ENCODE data around the gene TNFRSF13B.
"Not testable (repeated sequence)": the region's sequence is repeated elsewhere in the genome, so short reads cannot be mapped to it uniquely, and the experiment has no call there.

TNFRSF13B gene

DNA sequence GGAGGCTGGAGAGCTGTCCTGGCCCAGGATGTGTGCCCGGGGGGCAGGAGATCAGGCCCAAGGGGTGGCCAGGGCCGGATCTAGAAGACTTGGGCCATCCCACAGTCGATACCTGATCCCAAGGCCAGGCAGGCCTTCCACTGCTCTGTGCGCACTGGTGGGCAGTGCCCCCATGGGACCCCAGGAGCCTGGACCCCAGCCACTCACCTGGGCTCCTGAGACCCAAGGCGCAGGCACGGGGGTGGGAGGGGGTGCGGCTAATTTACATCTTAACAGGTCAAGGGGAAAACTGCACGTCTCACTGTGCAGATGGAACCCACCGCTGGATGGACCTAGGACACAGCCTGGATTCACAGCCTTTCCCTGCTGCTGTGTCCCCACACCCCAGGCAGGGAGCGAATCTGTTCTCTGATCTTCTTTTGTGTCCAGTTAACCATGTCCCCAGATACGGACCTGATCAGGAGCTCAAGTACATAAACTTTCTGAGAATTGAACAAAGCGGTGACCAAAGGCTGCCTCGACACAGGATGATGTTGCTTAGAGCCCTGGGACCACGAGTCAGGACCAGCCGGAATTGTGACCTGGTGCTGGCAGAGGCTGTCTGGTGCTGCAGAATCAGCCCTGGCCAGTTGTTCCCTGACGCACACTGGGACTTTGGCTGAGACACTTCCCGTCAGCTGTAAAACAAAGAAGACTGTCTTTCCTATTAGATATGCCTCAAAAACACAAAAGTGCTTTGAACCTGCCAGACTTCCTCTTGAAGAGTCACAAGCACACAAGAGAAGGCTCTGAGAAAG, 60.6 kb downstream of the TNFRSF13B start:
- no peak for DNase-seq (ENCODE audit: low spot score)
- in situ Hi-C loops (cut with MboI; ENCODE audit: low pct_unique_long_range_greater_than_20kb, low sequenced_read_pairs, unreplicated experiment): no loop called here
- TF ChIP-seq, protein P1, sequence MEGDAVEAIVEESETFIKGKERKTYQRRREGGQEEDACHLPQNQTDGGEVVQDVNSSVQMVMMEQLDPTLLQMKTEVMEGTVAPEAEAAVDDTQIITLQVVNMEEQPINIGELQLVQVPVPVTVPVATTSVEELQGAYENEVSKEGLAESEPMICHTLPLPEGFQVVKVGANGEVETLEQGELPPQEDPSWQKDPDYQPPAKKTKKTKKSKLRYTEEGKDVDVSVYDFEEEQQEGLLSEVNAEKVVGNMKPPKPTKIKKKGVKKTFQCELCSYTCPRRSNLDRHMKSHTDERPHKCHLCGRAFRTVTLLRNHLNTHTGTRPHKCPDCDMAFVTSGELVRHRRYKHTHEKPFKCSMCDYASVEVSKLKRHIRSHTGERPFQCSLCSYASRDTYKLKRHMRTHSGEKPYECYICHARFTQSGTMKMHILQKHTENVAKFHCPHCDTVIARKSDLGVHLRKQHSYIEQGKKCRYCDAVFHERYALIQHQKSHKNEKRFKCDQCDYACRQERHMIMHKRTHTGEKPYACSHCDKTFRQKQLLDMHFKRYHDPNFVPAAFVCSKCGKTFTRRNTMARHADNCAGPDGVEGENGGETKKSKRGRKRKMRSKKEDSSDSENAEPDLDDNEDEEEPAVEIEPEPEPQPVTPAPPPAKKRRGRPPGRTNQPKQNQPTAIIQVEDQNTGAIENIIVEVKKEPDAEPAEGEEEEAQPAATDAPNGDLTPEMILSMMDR (IDR thresholded peaks at IDR 0.05; ENCODE audit: extremely low read depth, insufficient read depth, missing control alignments): no peak

DNA sequence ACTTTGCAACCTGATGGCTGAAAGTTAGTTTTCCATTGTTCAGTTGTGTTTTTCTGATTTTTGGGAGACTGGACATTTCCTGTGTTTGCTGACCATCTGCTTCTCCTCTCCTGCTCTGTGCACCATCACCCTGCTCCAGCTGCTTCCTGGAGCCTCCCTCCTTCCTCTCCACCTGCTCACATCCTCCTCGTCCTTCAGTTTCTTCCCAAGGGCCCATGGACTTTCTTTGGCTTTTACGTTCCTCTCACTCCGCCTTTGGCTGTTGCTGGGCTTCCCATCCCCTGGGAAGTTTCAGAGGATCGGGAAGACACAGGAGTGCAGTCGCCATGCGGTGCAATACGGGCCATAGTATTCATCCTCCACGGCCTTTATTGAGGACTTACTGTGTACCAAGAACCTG, 61.6 kb downstream of the TNFRSF13B start:
- no peak for DNase-seq (ENCODE audit: low spot score)
- in situ Hi-C loops (cut with MboI; ENCODE audit: low pct_unique_long_range_greater_than_20kb, low sequenced_read_pairs, unreplicated experiment): no loop called here
- TF ChIP-seq, protein P1 (IDR thresholded peaks at IDR 0.05; ENCODE audit: extremely low read depth, insufficient read depth, missing control alignments): no peak

DNA sequence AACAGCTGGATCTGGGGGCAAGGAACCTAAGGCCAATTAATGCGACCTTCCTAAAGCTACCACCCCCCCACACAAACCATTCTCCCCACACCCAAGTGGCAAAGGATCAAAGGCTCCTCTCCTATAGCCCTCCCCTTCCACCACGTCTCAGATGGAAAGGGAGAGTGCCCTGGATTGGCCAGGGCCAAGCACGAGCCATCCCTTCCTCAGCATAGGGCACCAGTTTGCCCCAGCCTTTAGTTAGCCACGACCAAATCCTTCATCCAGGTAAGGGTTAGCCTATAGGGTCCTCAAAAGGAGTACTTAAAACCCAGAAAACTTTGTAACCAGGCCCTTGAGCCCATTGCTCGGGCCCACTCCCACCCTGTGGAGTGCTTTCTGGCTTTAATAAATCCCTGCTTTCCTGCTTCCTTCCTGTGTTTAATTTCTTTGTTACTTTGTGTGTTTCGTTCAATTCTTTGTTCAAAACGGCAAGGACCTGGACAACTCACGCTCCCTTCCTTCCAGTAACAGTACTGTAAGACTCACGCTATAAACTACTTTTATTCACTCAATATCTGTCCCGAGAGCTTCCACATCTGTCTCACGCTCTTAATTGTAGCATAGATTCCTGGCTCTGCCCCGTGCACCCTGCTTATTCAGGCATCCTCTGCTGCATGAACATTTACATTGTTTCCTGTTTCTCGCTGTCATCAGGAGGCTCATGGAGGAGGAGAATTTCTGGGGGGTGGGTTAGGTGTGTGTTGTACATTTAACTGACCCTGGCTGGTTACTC, 62.3 kb downstream of the TNFRSF13B start:
- TF ChIP-seq, protein P1 (IDR thresholded peaks at IDR 0.05; ENCODE audit: extremely low read depth, insufficient read depth, missing control alignments): no peak
- in situ Hi-C loops (cut with MboI; ENCODE audit: low pct_unique_long_range_greater_than_20kb, low sequenced_read_pairs, unreplicated experiment): no loop called here
- no peak for DNase-seq (ENCODE audit: low spot score)

DNA sequence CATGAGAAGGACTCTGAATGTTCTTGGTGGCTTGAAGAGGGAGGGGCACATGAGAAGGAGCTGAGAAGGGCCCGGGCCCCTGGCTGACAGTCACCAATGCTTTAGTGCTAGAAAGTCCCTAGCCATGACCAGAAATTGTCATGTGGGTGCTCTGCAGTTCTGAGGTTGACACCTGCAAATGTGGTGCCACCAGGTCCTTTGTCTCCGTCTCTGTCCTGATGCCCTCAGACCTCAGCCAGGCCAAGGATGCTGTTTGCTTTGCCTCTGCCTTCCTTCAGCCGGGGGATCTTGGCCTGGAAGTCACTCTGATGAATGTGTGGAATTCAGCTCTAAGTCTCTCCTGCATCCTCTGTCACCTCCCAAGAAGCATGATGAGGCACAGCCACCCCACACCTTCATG, 63.6 kb downstream of the TNFRSF13B start:
- TF ChIP-seq, protein P1 (IDR thresholded peaks at IDR 0.05; ENCODE audit: extremely low read depth, insufficient read depth, missing control alignments): no peak
- in situ Hi-C loops (cut with MboI; ENCODE audit: low pct_unique_long_range_greater_than_20kb, low sequenced_read_pairs, unreplicated experiment): no loop called here
- no peak for DNase-seq (ENCODE audit: low spot score)

DNA sequence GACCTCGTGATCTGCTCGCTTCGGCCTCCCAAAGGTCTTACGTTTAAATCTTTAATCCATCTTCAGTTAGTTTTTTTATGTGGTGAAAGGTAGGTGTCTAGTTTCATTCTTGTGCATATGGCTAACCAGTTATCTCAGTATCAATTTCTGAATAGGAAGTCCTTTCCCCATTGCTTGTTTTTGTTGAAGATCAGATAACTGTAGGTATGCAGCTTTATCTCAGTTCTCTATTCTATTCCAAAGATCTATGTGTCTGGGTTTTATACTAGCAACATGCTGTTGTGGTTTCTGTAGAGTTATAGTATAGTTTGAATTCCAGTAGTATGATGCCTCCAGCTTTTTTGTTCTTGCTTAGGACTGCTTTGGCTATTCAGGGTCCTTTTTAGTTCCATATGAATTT, 65.2 kb downstream of the TNFRSF13B start:
- no peak for DNase-seq (ENCODE audit: low spot score)
- TF ChIP-seq, protein P1 (IDR thresholded peaks at IDR 0.05; ENCODE audit: extremely low read depth, insufficient read depth, missing control alignments): no peak
- in situ Hi-C loops (cut with MboI; ENCODE audit: low pct_unique_long_range_greater_than_20kb, low sequenced_read_pairs, unreplicated experiment): no loop called here

DNA sequence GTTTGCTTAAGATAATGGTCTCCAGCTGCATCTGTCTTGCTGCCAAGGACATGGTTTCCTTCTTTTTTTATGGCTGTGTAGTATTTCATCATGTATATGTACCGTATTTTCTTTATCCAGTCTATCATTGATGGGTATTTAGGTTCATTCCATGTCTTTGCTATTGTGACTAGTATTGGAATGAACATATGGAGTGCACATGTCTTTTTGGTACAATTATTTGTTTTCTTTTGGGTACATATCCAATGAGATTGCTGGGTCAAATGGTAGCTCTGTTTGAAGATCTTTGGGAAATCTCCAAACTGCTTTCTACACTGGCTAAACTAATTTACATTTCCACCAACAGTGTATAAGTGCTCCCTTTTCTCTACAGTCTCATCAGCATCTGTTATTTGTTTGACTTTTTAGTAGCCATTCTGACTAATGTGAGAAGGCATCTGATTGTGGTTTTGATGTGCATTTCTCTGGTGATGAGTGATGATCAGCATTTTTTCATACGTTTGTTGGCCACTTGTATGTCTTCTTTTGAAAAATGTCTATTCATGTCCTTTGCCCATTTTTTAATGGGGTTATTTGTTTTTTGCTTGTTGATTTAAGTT, 66.2 kb downstream of the TNFRSF13B start:
- DNase-seq (ENCODE audit: low spot score): no peak
- in situ Hi-C loops (cut with MboI; ENCODE audit: low pct_unique_long_range_greater_than_20kb, low sequenced_read_pairs, unreplicated experiment): no loop called here
- TF ChIP-seq, protein P1 (IDR thresholded peaks at IDR 0.05; ENCODE audit: extremely low read depth, insufficient read depth, missing control alignments): no peak

DNA sequence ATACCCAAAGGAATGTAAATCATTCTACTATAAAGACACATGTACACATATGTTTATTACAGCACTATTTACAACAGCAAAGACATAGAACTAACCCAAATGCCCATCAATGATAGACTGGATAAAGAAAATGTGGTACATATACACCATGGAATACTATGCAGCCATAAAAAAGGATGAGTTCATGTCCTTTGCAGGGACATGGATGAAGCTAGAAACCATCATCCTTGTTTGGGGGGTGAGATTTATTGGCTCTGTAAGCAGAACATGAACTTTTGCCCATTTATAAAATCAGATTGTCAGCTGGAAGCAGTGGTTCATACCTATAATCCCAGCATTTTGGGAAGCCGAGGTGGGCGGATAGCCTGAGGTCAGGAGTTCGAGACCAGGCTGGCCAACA, 68.8 kb downstream of the TNFRSF13B start:
- DNase-seq (ENCODE audit: low spot score); in situ Hi-C loops (cut with MboI; ENCODE audit: low pct_unique_long_range_greater_than_20kb, low sequenced_read_pairs, unreplicated experiment): not testable (repeated sequence)

Data from GM13977 (cell line).